OCI-M2 (cell line): ENCODE results near the gene UGDH.

ENCODE experiments used
- DNase-seq: peaks from one replicate; lab custom pipeline; 2025; ENCODE audit not compliant: unreplicated experiment; lab: John Stamatoyannopoulos, UW

The UGDH gene

DNA sequence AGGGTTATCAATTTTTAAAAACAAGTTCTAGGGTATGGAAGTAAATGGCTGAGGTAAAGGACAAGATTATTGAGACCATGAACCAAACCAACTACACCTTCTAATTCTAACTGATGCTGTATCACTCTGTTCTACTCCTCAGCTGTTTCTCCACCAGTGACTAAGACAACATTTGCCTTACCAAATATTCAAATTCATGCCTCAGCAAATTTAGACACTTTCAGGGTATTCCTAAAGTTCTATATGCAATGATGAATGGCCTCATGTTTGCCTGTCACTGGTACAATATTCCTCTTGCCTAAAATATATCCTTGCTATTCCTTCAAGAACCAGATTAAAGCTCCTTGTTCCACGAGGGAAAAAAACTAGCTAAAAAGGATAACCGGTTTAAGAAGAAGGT is 73.5 kb downstream of the UGDH start:
- no peak for DNase-seq

DNA sequence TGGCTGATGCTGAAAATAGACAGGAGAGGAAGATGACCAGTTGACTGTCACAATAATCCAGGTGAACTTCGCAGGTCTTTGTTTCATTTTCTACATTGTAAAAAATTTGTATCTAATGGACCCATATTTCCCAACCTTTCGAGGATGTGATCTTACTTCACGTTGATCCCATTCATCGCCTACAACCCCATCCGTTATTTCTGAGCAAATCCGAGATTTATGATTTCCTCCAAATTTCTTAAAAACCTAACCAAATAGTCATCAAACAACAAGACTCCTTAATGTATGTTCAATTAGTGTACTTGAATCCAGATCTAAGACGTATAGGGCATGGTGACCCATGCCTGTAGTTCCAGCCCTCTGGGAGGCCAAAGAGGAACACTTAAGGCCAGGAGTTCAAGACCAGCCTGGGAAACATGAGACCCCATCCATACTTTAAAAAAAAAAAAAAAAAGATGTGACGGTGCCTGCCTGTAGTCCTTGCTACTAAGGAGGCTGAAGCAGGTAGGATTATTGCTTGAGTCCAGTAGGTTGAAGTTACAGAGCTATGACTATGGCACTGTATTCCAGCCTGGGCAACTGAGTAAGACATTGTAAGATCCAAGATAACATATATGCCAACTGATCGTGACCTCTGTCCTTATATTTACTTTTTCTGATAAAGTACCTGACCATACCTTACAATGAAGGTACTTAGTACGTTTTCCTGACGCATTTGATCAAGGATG is 74.2 kb downstream of the UGDH start:
- DNase-seq = no peak

DNA sequence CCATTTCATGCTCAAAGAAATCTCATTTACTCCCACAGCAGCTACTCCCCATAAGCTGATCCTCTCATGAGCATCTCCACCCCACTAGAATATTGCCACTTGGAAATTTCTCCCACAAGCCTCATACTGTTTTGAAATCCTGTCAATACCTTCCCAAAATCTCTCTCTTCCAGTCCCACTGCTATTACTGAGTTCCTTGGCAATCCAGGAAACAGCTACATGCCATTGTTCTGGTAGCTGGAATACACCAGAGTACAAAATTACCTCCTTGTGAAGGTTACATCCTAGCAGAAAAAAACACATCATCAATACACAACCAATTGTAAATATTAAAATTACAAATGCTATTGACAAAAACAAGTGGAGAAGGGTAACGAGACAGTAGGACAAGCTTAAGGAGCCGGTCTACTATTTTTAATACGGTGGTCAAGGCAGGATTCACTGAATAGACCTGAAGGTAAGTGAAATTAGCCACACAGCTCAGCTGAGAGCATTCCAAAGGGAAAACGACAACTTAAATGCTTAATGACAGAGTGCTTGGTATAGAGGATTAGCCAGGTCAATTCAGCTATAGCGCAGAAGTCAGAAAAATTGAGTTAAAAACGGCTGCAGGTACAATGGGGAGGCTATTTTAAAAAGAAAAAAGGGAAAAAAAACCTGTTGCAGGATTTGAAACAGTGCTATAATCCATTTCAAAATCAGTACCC is 74.9 kb downstream of the UGDH start:
- no peak for DNase-seq

DNA sequence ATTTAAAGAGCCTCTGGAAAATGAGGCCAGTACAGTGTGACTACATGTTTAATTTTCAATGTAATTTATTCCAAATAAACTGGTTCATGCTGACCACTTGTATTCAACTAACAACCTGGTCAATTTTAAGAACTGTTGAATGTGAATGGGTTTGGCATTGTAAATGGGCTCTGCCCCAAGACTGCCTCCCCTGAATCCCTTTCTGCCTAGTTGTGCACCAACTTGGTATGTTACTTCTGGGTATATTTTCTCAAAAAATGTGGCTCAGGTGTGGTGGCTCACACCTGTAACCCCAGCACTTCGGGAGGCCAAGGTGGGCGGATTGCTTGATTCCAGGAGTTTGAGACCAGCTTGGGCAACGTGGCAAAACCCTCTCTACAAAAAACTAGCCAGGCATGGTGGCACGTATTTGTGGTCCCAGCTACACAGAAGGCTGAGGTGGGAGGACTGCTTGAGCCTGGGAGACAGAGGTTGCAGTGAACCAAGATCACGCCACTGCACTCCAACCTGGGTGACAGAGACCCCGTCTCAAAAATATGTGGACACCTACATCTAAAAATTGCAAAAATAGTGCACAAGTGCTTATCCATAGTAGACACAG is 75.7 kb downstream of the UGDH start:
- no peak for DNase-seq

DNA sequence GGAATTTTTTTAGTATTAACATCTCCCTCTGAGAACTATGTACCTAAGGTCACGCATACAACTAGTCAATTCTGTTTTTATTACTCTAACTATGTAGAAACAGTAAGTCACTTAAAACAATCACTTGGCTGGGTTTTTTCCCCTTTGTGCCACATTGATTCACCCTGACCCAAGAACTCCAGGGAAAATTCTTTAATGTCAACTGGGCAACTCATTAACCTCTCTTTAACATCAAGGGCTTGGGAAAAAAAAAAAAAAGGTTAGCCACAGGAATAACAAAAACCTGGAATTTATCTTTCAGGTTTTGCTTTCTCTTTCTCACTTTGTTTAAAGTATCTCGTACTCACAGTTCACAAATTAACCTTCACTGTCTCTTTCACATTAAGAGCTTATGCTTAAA is 76.6 kb downstream of the UGDH start:
- DNase-seq = no peak
